Esophagus muscularis mucosa (tissue), 3 donors: ENCODE measurements around the gene SYNRG.

Experiments
- POLR2A ChIP-seq: fragments of 450-650 bp; IDR thresholded peaks from one replicate; pipeline ENCODE4 v1.6.1; 2017; ENCODE audit warnings: antibody characterized with exemption, moderate library complexity, mild to moderate bottlenecking, low read depth
- TF ChIP-seq, protein P1 (sequence below), 3 experiments: fragments of 200-600 bp in 2 of 3; fragments of 450-650 bp in 1 of 3; sonication (generic) in 2 of 3; IDR thresholded peaks; one replicate each; pipeline ENCODE4 v1.5.1; 2017 to 2019; ENCODE audit warnings: antibody characterized with exemption in 3 of 3, mild to moderate bottlenecking in 2 of 3, moderate library complexity in 1 of 3

DNA sequence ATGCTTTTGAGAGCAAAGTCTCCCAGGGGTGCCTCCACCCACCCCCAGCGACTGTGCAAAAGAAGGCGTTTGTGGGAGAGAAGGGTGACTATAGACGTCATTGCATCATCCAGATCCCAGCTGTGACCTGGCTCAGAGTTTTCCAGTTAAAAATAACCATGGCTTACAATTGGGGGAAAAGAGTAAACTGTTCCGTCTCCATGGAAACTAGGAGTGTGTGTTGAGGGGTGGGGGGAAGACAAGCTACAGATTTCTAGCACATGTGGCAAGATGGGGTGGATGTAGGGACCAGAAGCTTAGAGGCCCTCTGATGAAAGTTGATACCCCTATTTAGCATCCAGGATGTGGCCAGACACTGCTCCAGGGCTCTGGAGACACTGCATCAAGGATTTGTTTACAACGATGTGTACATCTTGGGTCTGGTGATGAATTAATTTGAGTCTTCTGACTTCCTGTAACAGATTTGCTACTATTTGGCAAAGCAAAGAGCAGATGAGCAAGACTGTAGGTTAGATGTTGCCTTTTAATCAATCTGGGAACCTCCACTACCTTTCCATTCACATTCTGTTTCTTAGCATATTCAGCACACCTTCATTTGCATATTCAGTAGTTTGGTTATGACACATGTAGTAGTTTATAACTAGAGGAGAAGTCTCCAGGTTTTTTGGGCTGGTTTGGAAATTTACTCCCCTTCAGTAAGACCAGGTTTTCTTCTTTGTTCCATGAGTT lies 125.7 kb downstream of the SYNRG start:
- TF ChIP-seq, protein P1, sequence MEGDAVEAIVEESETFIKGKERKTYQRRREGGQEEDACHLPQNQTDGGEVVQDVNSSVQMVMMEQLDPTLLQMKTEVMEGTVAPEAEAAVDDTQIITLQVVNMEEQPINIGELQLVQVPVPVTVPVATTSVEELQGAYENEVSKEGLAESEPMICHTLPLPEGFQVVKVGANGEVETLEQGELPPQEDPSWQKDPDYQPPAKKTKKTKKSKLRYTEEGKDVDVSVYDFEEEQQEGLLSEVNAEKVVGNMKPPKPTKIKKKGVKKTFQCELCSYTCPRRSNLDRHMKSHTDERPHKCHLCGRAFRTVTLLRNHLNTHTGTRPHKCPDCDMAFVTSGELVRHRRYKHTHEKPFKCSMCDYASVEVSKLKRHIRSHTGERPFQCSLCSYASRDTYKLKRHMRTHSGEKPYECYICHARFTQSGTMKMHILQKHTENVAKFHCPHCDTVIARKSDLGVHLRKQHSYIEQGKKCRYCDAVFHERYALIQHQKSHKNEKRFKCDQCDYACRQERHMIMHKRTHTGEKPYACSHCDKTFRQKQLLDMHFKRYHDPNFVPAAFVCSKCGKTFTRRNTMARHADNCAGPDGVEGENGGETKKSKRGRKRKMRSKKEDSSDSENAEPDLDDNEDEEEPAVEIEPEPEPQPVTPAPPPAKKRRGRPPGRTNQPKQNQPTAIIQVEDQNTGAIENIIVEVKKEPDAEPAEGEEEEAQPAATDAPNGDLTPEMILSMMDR (IDR thresholded peaks at IDR 0.05), result no peak
- no peak for TF ChIP-seq POLR2A
